HG03460 (cell line): ENCODE data around the gene MEF2B.
"Not testable (repeated sequence)": the region's sequence is repeated elsewhere in the genome, so short reads cannot be mapped to it uniquely, and the experiment has no call there.

ENCODE experiments used
- ATAC-seq: cut with Tn5 transposase; IDR thresholded peaks from one replicate; pipeline ENCODE4 v1.9.1; 2021; ENCODE audit not compliant: unreplicated experiment

MEF2B gene

GRCh38 chr19:19132912-19133311 is 37.2 kb downstream of the MEF2B start:
- no peak for ATAC-seq

DNA sequence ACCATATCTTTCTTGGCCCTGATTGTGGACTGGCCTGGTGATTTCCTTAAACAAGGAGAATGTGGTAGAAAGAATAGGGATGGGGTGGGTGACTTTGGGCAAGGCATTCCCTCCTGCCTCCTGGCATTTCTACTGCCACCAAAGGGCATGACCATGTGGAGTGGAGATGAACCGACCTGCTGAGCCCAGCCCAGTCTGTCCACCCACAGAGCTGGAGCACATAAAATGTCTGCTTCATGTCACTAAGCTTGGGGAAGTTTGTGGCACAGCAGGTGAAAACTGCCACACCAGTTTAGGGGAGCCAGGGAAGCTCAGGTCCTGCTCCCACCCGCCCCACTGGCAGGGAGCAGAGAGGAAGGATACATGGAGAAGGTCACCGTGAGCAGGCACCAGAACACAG is 38.1 kb downstream of the MEF2B start:
- ATAC-seq = no peak

GRCh38 chr19:19126102-19126501 is 44.0 kb downstream of the MEF2B start:
- ATAC-seq = no peak

DNA sequence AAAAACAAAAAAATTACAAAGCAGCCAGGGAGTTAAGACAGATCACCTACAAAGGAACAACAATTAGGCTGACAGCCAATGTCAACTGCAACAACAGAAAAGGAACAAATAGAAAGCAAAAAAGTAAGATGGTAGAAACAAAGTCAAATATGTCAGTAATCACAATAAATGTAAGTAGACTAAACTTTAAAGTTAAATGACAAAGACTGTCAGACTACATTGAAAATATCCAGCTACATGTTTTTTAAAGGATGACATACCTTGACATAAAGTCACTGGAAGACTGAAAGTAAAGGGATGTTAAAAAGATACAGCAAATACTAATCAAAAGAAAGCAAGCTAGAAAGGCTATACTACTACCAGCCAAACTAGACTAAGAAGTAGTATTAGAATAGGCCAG is 46.7 kb downstream of the MEF2B start:
- no peak for ATAC-seq

- no peak for ATAC-seq
Observed at GRCh38 chr19:19122902-19123301, 47.2 kb downstream of the MEF2B start.

GRCh38 chr19:19121371-19121770 is 48.7 kb downstream of the MEF2B start:
- no peak for ATAC-seq

DNA sequence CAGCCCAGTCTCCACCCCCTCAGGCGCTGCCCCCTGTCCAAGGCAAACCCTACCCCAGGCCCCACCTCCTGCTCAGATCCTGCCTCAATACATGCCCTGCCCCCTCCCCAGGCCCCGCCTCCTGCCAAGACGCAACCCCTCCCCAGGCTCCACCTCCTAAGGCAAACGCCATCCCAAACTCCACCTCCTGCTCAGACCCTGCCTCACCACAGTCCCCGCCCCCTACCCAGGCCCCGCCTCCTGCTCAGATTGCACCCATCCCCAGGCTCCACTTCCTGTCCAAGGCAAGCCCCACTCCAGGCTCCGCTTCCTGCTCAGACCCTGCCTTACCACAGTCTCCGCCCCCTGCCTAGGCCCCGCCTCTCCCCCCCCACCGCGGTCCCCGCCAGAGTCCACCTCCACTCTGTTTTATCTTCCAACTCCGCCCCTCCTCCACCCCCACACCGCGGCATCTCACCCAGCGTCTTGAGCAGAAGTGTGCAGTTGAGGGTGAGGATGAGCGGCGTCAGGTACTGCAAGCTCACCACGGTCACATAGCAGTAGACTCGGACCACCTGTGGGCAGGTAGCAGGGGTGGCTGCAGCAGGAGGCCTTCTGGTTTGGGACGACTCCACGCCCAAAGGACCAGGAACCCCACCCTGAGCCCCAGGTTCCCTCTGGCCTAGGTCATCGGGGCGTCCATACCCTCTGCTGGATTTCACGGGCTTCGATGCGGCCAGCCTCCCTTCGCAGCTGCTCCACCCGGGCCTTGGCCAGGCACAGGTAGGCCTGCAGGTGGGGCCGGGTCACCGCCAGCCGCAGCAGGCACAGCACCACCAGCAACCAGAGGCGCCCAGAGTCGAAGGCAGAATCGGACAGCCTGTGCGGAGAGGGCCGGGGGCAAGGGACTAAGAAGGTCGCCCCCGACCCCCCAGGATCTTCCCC is 49.5 kb downstream of the MEF2B start:
- ATAC-seq = no peak

GRCh38 chr19:19119325-19120237 is 50.5 kb downstream of the MEF2B start:
- ATAC-seq = no peak

- no peak for ATAC-seq
Observed at GRCh38 chr19:19115954-19116353, 54.1 kb downstream of the MEF2B start.

- no peak for ATAC-seq
Observed at GRCh38 chr19:19113040-19113626, 56.9 kb downstream of the MEF2B start.

- no peak for ATAC-seq
Observed at GRCh38 chr19:19111967-19112580, 58.0 kb downstream of the MEF2B start.

- ATAC-seq = no peak
Observed at GRCh38 chr19:19111136-19111835, 58.8 kb downstream of the MEF2B start.

DNA sequence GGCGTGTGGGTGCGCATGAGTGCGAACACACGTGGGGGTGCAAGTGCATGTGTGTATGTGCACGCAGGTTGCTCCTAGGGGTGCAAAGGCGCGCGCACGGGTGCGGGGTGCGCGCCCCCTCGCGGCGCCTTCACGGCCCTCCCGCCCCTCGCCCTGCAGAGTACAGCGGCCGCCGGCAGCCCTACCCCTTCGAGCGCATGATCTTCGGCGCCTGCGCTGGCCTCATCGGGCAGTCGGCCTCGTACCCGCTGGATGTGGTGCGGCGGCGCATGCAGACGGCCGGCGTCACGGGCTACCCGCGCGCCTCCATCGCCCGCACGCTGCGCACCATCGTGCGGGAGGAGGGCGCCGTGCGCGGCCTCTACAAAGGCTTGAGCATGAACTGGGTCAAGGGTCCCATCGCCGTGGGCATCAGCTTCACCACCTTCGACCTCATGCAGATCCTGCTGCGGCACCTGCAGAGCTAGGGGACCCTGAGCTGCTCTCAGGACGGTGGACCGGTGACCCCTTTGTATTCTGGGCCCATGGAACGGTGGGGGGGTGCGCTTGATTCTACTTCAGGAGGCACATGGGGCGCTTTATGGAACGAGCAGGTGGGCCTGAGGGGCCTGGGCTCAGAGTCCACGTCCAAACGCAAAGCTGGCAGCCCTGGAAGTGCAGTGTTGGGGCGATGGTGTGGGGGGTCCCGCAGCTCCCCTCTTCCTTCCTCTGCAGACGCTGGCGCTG is 59.5 kb downstream of the MEF2B start:
- ATAC-seq = no peak

GRCh38 chr19:19109601-19110000 is 60.5 kb downstream of the MEF2B start:
- ATAC-seq = no peak

DNA sequence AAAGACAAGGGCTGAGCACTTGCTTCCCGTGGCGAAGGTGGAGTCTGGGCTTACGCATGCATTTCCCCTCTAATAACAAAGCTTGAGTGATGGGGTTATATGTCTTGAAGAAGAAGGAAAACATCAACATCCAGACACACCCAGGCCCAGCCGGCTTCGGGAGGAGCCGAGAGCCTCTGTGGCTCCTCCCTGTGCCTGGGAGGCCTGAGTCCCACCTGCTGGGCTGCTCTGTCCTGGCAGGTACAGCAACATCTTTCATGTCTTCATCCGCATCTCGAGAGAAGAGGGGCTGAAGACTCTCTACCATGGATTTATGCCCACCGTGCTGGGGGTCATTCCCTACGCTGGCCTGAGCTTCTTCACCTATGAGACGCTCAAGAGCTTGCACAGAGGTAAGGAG is 62.4 kb downstream of the MEF2B start:
- ATAC-seq = no peak

GRCh38 chr19:19106938-19107337 is 63.1 kb downstream of the MEF2B start:
- not testable (repeated sequence) for ATAC-seq

DNA sequence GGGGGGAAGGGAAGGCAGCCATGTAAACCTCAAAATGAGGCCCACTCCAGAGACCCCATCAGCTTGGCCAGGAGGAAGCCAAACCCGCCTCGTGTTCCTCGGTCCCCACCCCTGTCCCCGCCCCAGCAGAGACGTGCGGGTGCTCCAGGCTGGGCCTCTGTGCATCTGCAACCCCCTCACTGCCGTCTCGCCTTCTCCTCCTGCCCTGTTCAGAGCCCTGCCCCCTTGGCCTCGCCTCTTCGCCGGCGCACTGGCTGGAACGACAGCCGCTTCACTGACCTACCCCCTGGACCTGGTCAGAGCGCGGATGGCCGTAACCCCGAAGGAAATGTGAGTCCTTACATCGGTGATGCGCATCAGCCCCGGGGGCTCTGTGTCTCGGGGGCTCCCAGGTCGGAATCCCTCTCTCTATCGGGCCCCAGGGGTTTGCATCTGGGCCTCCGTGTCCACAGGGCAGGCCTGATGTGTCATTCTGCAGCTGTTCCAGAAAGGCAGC is 64.0 kb downstream of the MEF2B start:
- ATAC-seq = no peak

- no peak for ATAC-seq
Observed at GRCh38 chr19:19105365-19106055, 64.6 kb downstream of the MEF2B start.

GRCh38 chr19:19103167-19103566 is 66.9 kb downstream of the MEF2B start:
- no peak for ATAC-seq
